ENCODE measurements around the gene NUP107.

NUP107 gene

DNA sequence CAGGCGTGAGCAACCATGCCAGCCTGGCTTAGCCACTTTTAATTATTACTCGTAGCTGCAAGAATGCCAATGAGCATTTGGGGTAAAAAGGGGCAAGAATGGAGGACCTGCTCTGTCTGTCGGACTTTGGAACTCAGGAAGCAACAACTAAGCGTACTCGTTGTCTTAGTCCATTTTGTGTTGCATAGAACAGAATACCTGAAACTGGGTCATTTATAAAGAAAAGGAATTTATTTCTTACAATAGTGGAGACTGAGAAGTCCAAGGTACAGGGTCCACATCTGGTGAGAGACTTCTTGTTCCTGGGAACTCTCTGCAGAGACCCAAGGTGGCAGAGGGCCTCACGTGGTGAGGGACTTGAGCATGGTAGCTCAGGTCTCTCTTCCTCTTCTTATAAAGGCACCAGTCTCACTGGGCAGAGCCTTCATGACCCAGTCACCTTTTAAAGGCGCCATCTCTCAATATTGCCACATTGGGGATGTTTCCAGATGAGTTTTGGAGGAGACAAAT, 88.4 kb downstream of the NUP107 start:
- no peak for DNase-seq (ENCODE audit: low read depth)

DNA sequence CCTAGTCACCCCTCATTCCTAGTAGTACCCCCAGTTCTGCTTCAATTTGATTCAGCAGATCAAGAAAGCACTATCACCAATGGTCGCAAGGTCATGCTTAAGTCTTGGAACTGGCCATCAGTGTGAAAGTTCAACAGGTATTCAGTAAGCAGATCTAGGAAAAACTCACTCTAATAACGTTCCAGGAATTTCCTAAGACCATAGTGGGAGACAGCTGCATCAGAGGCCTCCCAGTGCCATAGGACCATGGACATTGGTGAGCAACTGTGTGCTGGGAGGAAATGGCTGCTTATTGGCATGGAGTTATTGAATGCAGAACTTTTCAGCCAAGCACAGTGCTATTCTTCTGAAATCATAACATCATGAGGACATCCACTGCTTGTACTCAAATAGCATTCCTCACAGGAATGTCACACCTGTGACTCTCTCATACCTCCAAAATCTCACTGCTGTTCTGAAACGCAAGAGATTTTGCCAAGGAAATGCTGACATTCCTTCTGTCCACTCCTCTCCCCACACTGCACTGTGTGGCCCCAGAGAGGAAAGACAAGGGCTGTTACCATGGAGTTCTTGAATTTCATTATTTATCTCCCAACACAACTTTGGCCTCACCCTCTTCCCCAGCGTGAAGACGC, 90.3 kb downstream of the NUP107 start:
- DNase-seq (ENCODE audit: low read depth), result no peak

DNA sequence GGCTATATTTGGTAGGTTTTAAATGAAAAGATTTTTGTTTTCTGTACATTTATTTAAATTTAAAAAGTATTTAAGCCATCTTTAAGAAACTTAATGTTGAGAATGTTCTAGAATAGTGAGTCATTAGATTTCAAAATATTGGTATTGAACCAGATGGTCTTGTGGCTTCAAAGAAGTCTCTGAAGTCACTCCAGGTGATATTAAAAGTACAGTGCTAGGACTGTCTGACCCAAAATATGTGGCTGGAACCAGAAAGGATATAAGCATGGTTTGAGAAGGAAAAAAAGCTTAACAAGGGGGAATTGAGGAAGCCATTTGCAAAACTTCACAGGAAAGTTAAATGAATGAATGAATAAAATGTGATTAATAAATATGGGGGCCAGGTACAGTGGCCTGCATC, 92.5 kb downstream of the NUP107 start:
- DNase-seq (ENCODE audit: low read depth), result no peak

GRCh38 chr12:68780731-68781130, 94.0 kb downstream of the NUP107 start:
- DNase-seq (ENCODE audit: low read depth), result no peak

DNA sequence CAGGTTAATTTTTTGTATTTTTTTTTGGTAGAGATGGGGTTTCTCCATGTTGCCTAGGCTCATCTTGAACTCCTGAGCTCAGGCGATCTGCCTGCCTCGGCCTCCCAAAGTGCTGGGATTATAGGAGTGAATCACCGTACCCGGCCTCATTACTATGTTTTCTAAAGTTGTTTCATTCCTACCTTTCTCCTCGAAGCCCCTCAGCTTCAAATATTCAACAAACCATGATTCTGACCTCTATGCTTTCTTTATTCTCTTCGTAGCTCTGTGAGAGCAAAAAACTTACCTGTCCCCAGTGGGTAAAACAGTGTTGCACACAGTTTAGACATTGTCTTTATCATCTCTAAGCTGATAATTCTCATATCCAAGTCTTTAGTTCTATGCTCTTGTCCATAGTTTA, 95.0 kb downstream of the NUP107 start:
- DNase-seq (ENCODE audit: low read depth), result no peak

DNA sequence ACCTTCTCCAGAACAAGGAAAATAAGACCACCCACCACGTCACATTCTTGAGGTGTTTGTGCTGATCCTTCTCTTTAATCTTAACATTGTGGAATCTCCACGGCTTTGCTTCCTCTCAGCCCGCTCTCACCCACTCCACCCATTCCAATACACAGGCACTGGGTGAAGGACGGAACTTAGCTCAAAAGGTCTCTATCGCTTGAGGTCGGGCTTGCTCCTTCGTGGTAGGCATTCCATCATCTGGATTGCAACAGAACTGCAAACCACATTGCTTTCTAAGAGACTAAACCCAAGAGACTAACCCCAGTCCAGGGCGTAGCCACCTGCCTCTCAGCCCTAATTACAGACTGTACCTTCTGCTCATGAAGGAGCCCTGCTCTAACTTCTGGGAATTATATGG, 97.2 kb downstream of the NUP107 start:
- no peak for DNase-seq (ENCODE audit: low read depth)

- no peak for DNase-seq (ENCODE audit: low read depth)
These were observed 98.6 kb downstream of the NUP107 start for GRCh38 chr12:68785358-68785757.

DNA sequence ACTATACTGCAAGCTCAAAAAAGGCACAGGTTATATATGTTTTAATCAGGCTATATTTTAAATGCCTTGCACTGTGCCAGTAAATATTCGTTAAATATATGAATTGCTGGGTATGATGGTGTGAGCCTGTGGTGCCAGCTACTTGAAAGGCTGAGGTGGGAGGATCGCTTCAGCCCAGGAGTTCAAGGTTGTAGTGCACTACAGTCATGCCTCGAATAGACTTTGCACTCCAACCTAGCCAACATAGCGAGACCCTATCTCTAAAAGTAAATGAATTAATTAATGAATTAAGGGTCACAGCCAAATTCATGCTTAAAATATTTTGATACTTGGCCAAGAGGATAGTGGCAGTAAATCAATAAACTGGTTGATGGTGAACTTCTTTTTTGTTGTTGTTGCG, 99.0 kb downstream of the NUP107 start:
- no peak for DNase-seq (ENCODE audit: low read depth)

GRCh38 chr12:68786929-68787328, 100.2 kb downstream of the NUP107 start:
- no peak for DNase-seq (ENCODE audit: low read depth)

DNA sequence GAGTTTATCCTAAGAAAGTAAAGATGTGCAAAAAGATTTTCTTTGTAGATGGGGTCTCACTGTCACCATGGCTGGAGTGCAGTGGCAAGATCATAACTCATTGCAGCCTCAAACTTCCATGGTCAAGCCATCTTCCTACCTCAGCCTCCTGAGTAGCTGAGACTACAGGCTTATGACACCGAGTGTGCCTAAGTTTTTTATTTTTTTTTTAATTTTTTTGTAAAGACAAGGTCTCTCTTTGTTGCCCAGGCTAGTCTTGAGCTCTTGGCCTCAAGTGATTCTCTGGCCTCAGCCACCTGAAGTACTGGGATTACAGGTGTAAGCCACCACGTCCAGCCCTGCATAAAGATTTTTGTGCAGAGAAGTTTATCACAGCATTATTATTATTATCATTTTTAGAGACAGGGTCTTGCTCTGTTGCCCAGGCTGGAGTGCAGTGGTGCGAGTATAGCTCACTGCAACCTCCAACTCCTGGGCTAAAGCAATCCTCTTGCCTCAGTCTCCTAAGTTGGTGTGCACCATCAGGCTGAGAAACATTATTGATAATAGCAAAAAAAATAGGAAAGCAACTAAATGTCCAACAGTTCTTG, 101.9 kb downstream of the NUP107 start:
- DNase-seq (ENCODE audit: low read depth), result no peak

DNA sequence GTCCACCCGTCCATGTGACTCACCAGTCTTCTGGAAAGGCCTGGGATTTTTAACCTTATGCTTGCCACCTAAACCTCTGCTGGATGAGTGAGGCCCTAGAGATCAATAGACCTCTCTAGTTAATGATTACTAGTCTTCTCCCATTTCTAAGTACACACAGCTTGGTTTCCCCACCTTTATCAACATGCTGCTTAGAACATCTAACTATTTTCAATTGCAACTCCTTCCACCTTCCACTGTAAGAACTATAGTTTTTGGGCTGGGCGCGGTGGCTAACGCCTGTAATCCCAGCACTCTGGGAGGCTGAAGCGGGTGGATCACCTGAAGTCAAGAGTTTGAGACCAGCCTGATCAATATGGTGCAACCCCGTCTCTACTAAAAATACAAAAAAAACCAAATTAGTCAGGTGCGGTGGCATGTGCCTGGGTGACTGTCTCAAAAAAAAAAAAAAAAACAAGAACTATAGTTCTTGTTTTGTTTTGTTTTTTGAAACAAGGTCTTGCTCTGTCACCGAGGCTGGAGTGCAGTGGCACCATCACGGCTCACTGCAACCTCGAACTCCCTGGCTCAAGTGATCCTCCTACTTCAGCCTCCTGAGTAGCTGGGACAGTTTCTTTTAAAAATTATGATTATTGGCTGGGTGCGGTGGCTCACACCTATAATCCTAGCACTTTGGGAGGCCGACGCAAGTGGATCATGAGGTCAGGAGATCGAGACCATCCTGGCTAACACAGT, 102.5 kb downstream of the NUP107 start:
- no peak for DNase-seq (ENCODE audit: low read depth)

DNA sequence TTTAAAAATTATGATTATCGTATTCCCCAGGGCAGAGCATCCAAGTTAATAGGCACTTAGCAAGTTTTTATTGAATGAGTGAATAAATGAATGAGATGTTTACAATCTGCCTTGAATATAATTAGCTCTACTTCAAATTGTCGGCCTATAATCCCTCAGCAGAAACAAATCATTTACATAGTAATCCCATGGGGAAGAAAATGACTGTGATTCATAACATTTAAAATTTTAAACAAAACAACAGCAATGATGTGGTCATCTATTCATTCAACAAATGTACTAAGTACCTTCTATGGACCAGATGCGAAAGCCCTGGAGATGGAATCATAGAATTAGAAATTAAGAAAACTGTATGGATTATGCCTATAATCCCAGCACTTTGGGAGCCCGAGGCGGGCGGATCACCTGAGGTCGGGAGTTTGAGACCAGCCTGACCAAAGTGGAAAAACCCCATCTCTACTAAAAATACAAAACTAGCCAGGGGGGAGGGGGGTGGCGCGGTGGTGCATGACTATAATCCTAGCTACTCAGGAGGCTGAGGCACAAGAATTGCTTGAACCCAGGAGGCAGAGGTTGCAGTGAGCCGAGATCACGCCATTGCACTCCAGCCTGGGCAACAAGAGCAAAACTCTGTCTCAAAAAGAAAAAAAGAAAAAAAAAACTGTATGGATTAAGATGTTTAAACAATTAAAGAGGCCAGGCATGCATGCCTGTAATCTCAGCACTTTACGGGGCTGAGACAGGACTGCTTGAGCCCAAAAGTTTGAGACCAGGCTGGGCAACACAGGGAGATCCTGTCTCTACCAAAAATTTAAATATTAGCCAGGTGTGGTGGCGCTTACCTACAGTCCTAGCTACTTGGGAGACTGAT, 103.5 kb downstream of the NUP107 start:
- DNase-seq (ENCODE audit: low read depth), result no peak

DNA sequence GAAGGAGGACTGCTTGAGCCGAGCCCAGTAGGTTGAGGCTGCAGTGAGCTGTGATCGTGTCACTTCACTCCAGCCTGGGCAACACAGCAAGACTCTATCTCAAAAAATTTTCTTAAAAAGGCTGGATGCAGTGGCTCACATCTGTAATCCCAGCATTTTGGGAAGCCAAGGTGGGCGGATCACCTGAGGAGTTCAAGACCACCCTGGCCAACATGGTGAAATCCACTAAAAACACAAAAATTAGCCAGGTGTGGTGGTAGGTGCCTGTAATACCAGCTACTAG, 104.1 kb downstream of the NUP107 start:
- no peak for DNase-seq (ENCODE audit: low read depth)

- DNase-seq (ENCODE audit: low read depth), result no peak
These were observed 105.2 kb downstream of the NUP107 start for GRCh38 chr12:68791897-68792481.

DNA sequence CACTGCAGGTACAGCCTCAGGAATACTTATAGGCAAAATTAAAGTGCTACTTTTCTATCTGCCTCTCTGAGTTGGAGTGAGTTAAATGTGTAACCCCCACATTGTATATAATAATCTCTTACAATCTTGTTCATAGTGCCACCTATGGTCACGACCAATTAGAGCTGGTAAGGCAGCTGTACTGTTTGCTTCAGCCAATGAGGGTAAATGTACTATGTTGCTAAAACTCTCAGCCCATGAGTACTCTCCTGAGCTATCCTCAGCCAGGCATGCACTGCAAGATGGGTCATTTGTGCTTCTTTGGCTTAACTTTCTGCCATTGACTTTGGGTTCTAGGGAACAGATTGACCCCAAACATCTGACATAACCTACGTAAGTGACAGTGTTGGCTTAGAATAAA, 106.2 kb downstream of the NUP107 start:
- DNase-seq (ENCODE audit: low read depth), result no peak

- no peak for DNase-seq (ENCODE audit: low read depth)
These were observed 106.7 kb downstream of the NUP107 start for GRCh38 chr12:68793436-68793835.

DNA sequence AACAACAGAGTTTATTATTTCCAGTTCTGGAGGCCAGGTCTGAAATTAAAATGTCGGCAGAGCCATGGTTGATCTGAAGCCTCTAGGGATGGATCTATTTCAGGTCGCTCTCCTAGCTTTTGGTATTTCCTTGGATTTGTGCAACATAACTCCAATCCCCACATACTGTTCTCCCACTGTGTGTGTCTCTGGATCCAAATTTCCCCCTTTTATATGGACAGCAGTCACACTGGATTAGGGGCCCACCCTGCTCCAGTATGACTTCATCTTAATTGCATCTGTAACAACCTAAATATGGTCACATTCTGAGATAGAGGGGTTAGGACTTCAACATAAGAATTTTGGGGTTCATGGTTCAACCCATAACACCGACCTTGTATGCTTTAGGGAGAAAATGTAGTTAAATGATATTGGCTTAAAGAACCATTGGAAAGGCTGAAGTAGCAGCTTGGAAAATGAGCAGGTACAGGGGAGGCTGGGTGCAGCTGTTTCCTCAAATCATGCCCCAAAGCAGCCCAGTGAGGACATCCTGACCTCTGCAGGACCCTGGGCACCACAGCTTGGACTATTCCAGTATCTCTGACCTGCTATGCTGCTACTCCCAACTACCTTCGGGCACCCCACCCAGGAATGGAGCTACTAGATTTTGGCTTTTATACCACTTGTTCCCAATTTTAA, 107.3 kb downstream of the NUP107 start:
- DNase-seq (ENCODE audit: low read depth), result no peak

GRCh38 chr12:68794653-68795251, 108.0 kb downstream of the NUP107 start:
- no peak for DNase-seq (ENCODE audit: low read depth)

All from stimulated activated CD8-positive, alpha-beta memory T cell treated with anti-CD3 and anti-CD28 coated beads, Interleukin-7, amount 100 ng/mL, for 24 hours (primary cell).